Duodenal mucosa (tissue), 2 donors: ENCODE results near the gene CXCL12.

Experiments used
- H3K27ac ChIP-seq: one replicate; pipeline ENCODE4 v1.7.0; 2013; ENCODE audit warnings: low read depth, low read length
- H3K27me3 ChIP-seq, 2 donors: one replicate each; pipeline ENCODE4 v1.7.0; 2013; ENCODE audit warnings: low read length in 2 of 2, control low read depth in 1 of 2; ENCODE audit not compliant: insufficient read depth in 2 of 2, control insufficient read depth in 1 of 2
- H3K36me3 ChIP-seq, 2 donors: one replicate each; pipeline ENCODE4 v1.7.0; 2013; ENCODE audit warnings: low read length in 2 of 2, control low read depth in 1 of 2; ENCODE audit not compliant: insufficient read depth in 2 of 2, control insufficient read depth in 1 of 2
- H3K4me1 ChIP-seq, 2 donors: one replicate each; pipeline ENCODE4 v1.7.0; 2013; ENCODE audit warnings: low read length in 2 of 2, control low read depth in 1 of 2; ENCODE audit not compliant: insufficient read depth in 2 of 2, control insufficient read depth in 1 of 2
- H3K4me3 ChIP-seq, 2 donors: one replicate each; pipeline ENCODE4 v1.7.0; 2013; ENCODE audit warnings: low read length in 2 of 2, low read depth in 1 of 2
- H3K9ac ChIP-seq, 2 donors: one replicate each; pipeline ENCODE4 v1.7.0; 2013; ENCODE audit warnings: low read length in 2 of 2, low read depth in 1 of 2
- H3K9me3 ChIP-seq, 2 donors: one replicate each; pipeline ENCODE4 v1.7.0; 2013; ENCODE audit warnings: low read length in 2 of 2, control low read depth in 1 of 2; ENCODE audit not compliant: control insufficient read depth in 1 of 2

Gene CXCL12

GRCh38 chr10:44418637-44419036 is 33.7 kb upstream of the CXCL12 start:
- no peak overlapping the region for H3K4me3 ChIP-seq
- H3K36me3 ChIP-seq, result no peaks in the 10 kb centered on the region
- H3K27ac ChIP-seq, result no peak overlapping the region
- H3K9me3 ChIP-seq, result no peaks in the 10 kb centered on the region
- H3K4me1 ChIP-seq, result no peaks in the 10 kb centered on the region
- H3K9ac ChIP-seq, result no peak overlapping the region
- no peaks in the 10 kb centered on the region for H3K27me3 ChIP-seq

- Histone ChIP-seq H3K27me3 (no peaks in the 10 kb centered on the region), H3K9me3 (no peaks in the 10 kb centered on the region), H3K36me3 (no peaks in the 10 kb centered on the region), H3K9ac (no peak overlapping the region), H3K27ac (no peak overlapping the region), H3K4me1 (no peaks in the 10 kb centered on the region), H3K4me3 (no peak overlapping the region)
Observed at GRCh38 chr10:44417761-44418160, 32.9 kb upstream of the CXCL12 start.

- Histone ChIP-seq H3K9me3 (no peaks in the 10 kb centered on the region), H3K4me3 (no peak overlapping the region), H3K27me3 (no peaks in the 10 kb centered on the region), H3K4me1 (no peaks in the 10 kb centered on the region), H3K36me3 (no peaks in the 10 kb centered on the region), H3K9ac (no peak overlapping the region), H3K27ac (no peak overlapping the region)
Observed at GRCh38 chr10:44416936-44417335, 32.0 kb upstream of the CXCL12 start.

GRCh38 chr10:44416021-44416771 is 31.3 kb upstream of the CXCL12 start:
- Histone ChIP-seq H3K4me3 (no peak overlapping the region), H3K27ac (no peak overlapping the region), H3K9me3 (no peaks in the 10 kb centered on the region), H3K9ac (no peak overlapping the region), H3K36me3 (no peaks in the 10 kb centered on the region), H3K27me3 (no peaks in the 10 kb centered on the region), H3K4me1 (no peaks in the 10 kb centered on the region)

GRCh38 chr10:44415121-44415520 is 30.2 kb upstream of the CXCL12 start:
- Histone ChIP-seq H3K27ac (no peak overlapping the region), H3K4me1 (no peaks in the 10 kb centered on the region), H3K9me3 (no peaks in the 10 kb centered on the region), H3K27me3 (no peaks in the 10 kb centered on the region), H3K36me3 (no peaks in the 10 kb centered on the region), H3K9ac (no peak overlapping the region), H3K4me3 (no peak overlapping the region)

GRCh38 chr10:44413416-44413815 is 28.5 kb upstream of the CXCL12 start:
- H3K9ac ChIP-seq, result no peak overlapping the region
- H3K27me3 ChIP-seq, result no peaks in the 10 kb centered on the region
- no peaks in the 10 kb centered on the region for H3K9me3 ChIP-seq
- H3K36me3 ChIP-seq, result no peaks in the 10 kb centered on the region
- H3K27ac ChIP-seq, result no peak overlapping the region
- no peak overlapping the region for H3K4me3 ChIP-seq
- H3K4me1 ChIP-seq, result no peaks in the 10 kb centered on the region

GRCh38 chr10:44411251-44411650 is 26.4 kb upstream of the CXCL12 start:
- no peaks in the 10 kb centered on the region for H3K9me3 ChIP-seq

GRCh38 chr10:44404741-44405437 is 20.0 kb upstream of the CXCL12 start:
- Histone ChIP-seq H3K9me3 (no peaks in the 10 kb centered on the region), H3K27me3 (no peaks in the 10 kb centered on the region), H3K27ac (no peak overlapping the region), H3K36me3 (no peaks in the 10 kb centered on the region), H3K4me1 (no peaks in the 10 kb centered on the region), H3K9ac (no peak overlapping the region), H3K4me3 (no peak overlapping the region)

More at GRCh38 chr10:44411251-44411650, 26.4 kb upstream of the CXCL12 start:
- no peaks in the 10 kb centered on the region for H3K27me3 ChIP-seq
- no peak overlapping the region for H3K4me3 ChIP-seq
- no peak overlapping the region for H3K27ac ChIP-seq
- no peaks in the 10 kb centered on the region for H3K36me3 ChIP-seq
- H3K4me1 ChIP-seq, result no peaks in the 10 kb centered on the region
- no peak overlapping the region for H3K9ac ChIP-seq

GRCh38 chr10:44402465-44403195 is 17.7 kb upstream of the CXCL12 start:
- no peaks in the 10 kb centered on the region for H3K9me3 ChIP-seq
- no peak overlapping the region for H3K4me3 ChIP-seq
- H3K27me3 ChIP-seq, result no peaks in the 10 kb centered on the region
- H3K36me3 ChIP-seq, result no peaks in the 10 kb centered on the region
- no peaks in the 10 kb centered on the region for H3K4me1 ChIP-seq
- H3K27ac ChIP-seq, result no peak overlapping the region
- H3K9ac ChIP-seq, result no peak overlapping the region

GRCh38 chr10:44400541-44400940 is 15.6 kb upstream of the CXCL12 start:
- no peak overlapping the region for H3K9ac ChIP-seq
- no peaks in the 10 kb centered on the region for H3K36me3 ChIP-seq
- H3K4me1 ChIP-seq, result no peaks in the 10 kb centered on the region
- H3K9me3 ChIP-seq, result no peaks in the 10 kb centered on the region
- H3K27me3 ChIP-seq, result no peaks in the 10 kb centered on the region
- no peak overlapping the region for H3K4me3 ChIP-seq
- H3K27ac ChIP-seq, result no peak overlapping the region
